NT2/D1 (cell line): ENCODE measurements around the gene NAV2.

Experiments used
- YY1 ChIP-seq: IDR thresholded peaks from 2 replicates; pipeline ENCODE4 v1.6.1; 2011; ENCODE audit not compliant: insufficient read length, insufficient read depth
- ZNF274 ChIP-seq: IDR thresholded peaks from 2 replicates; pipeline ENCODE4 v1.6.1; 2011; ENCODE audit warnings: mild to moderate bottlenecking, low read depth, low read length

- TF ChIP-seq YY1 (no peak), ZNF274 (no peak)
Measured at GRCh38 chr11:20093775-20094174, 381.1 kb downstream of the NAV2 start.
